Peyer's patch (tissue), 4 donors: ENCODE measurements around the gene CD300H. TPM values are rescaled to one million over a fixed set of nuclear protein-coding genes. Genes with fewer than 3 reads are reported as not detected.

Experiments
- DNase-seq, 3 donors: peaks; one replicate each; pipeline ENCODE4 v3.0.0-alpha.2; 2017 to 2019
- H3K27ac ChIP-seq, 4 donors: fragments of 200-600 bp; sonication (generic); one replicate each; pipeline ENCODE4 v1.5.1; 2016 to 2019
- H3K27me3 ChIP-seq, 2 donors: fragments of 200-600 bp; sonication (generic); one replicate each; pipeline ENCODE4 v1.5.1; 2019
- H3K36me3 ChIP-seq, 3 donors: fragments of 200-600 bp; sonication (generic); one replicate each; pipeline ENCODE4 v1.5.1; 2016 to 2019
- H3K4me1 ChIP-seq, 4 donors: fragments of 200-600 bp; sonication (generic); one replicate each; pipeline ENCODE4 v1.5.1; 2016 to 2019
- H3K4me3 ChIP-seq, 4 donors: fragments of 200-600 bp; sonication (generic); 1 replicate in 3 of 4; 2 replicates in 1 of 4; pipeline ENCODE4 v1.5.1; 2016 to 2019; ENCODE audit warnings: mild to moderate bottlenecking in 1 of 4
- H3K9me3 ChIP-seq, 4 donors: fragments of 200-600 bp; sonication (generic); one replicate each; pipeline ENCODE4 v1.5.1; 2016 to 2019; ENCODE audit warnings: mild to moderate bottlenecking in 1 of 4
- POLR2A ChIP-seq, 2 donors: fragments of 450-650 bp; IDR thresholded peaks; one replicate each; pipeline ENCODE4 v1.5.1; 2017; ENCODE audit warnings: antibody characterized with exemption in 2 of 2, mild to moderate bottlenecking in 2 of 2, moderate library complexity in 2 of 2
- total RNA-seq, 4 donors: library from RNA; depleted of rRNA; stranded (reverse); fragments of >200 nt; gene quantifications; one replicate each; pipeline ENCODE4 v1.1.0, GENCODE V29; 2016
- TF ChIP-seq, protein P1 (sequence below), 6 experiments: fragments of 450-650 bp in 4 of 6; fragments of 200-600 bp in 2 of 6; sonication (generic) in 1 of 6; IDR thresholded peaks; one replicate each; pipeline ENCODE4 v1.5.1; 2017 to 2019; ENCODE audit warnings: antibody characterized with exemption in 6 of 6, mild to moderate bottlenecking in 3 of 6, moderate library complexity in 1 of 6

The CD300H gene
- total RNA-seq, 4 donors from 2014 or later, result not detected

DNA sequence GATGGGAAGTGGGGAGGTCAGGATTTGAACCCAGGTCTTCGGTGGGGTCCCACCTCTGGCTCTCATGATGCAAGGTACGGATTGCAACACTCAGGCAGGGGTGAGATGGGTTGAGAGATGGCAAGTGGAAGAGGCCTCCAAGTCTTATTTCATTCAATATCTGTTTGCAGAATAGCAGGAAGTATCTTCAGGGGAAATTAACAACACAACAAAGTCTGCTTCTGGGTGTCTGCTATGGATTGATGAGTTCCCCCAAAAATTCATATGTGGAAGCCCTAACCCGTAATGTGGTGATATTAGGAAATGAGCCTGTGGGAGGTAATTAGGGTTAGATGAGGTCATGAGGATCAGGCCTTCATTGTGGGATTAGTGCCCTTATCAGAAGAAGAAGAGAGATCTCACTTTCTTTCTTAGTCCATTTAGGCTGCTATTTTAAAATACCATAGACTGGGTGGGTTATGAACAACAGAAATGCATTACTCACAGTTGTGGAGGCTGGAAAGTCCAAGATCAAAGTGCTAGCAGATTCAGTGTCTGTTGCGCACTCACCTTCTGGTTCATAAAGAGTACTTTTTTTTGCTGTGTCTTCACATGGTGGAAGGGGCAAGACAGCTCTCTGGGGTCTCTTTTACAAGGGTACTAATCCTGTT, 4.4 kb upstream of the CD300H start:
- TF ChIP-seq, protein P1, sequence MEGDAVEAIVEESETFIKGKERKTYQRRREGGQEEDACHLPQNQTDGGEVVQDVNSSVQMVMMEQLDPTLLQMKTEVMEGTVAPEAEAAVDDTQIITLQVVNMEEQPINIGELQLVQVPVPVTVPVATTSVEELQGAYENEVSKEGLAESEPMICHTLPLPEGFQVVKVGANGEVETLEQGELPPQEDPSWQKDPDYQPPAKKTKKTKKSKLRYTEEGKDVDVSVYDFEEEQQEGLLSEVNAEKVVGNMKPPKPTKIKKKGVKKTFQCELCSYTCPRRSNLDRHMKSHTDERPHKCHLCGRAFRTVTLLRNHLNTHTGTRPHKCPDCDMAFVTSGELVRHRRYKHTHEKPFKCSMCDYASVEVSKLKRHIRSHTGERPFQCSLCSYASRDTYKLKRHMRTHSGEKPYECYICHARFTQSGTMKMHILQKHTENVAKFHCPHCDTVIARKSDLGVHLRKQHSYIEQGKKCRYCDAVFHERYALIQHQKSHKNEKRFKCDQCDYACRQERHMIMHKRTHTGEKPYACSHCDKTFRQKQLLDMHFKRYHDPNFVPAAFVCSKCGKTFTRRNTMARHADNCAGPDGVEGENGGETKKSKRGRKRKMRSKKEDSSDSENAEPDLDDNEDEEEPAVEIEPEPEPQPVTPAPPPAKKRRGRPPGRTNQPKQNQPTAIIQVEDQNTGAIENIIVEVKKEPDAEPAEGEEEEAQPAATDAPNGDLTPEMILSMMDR (IDR thresholded peaks at IDR 0.05), result no peak
- no peak for TF ChIP-seq POLR2A (IDR thresholded peaks at IDR 0.05)
- Histone ChIP-seq H3K9me3 (no peaks in the 10 kb centered on the region), H3K36me3 (no peaks in the 10 kb centered on the region), H3K4me3 (no peak overlapping the region), H3K27ac (no peak overlapping the region), H3K4me1 (no peaks in the 10 kb centered on the region), H3K27me3 (no peaks in the 10 kb centered on the region)
- DNase-seq, result no peak

DNA sequence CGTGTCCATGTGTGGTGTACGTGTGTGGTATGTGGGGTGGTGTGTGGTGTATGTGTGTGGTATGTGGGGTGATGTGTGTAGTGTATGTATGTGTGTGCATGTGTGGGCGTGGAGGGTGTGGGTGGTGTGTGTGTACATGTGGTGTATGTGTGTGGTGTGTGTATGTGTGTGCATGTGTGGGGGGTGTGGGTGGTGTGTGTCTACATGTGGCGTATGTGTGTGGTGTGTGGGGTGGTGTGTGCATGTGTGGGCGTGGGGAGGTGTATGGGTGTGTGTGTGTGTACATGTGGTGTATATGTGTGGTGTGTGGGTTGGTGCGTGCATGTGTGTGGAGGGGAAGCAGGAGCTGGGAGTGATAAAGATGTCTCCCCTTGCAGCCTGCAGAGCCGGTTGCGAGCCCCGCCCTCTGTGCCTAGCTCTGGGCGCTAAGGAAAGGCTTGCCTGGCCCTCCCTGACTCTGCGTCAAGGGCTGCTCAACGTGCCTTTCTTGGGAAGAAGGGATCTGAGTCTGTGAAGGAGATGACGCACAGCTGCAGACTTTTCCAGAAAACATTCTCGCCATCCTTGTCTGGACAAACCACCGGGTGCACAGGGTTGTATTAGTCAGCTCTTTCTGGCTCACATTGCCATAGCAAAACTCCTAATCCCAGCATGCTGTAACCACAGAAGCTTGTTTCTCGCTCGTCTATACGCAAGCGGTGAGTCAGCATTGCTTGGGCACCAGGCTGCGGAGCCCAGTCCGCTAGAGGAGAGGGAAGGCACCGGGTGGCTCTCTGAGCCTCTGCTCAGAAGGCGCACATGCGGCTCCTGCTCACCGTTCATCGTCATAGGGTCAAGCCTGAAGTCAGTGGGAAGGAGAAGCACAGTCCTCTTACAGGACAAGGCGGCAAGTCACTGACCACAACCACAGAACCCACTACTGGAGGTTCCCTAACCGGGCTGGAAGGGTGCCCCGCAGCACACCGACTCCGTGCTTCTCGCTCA, 2.0 kb upstream of the CD300H start:
- Histone ChIP-seq H3K27ac (no peak overlapping the region), H3K27me3 (no peaks in the 10 kb centered on the region), H3K36me3 (no peaks in the 10 kb centered on the region), H3K4me1 (no peaks in the 10 kb centered on the region), H3K4me3 (no peak overlapping the region), H3K9me3 (no peaks in the 10 kb centered on the region)
- DNase-seq, result no peak
- TF ChIP-seq, protein P1 (IDR thresholded peaks at IDR 0.05), result no peak
- no peak for TF ChIP-seq POLR2A (IDR thresholded peaks at IDR 0.05)

DNA sequence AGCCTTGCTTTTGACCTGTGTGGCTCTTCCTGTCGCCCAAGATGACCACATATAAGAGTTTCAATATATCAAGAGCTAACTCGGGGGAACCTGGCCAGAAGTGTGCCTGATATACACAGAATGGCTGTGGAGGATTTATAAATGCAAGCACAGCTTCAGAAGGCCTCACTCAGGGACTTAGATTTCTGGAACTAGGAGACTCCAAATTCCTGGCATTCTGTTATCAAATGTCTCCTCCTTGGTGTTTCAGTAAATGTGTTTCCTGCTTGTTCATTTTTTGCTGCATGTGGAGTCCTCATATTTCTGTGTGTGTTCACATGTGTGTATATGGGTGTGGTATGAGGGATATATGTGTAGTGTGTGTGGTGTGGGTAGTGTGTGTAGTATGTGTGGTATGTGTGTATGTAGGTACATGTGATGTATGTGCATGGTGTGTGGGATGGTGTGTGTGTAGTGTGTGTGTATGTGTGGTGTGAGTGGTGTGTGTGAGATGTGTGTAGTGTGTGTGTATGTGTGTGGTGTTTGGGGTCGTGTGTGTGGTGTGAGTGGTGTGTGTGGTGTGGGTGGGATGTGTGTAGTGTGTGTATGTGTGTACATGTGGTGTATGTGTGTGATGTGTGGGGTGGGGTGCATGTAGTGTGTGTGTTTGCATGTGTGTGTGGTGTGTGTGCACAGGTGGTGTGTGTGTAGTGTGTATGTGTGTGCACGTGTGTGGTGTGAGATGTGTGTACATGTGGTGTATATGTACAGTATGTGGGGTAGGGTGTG, 981 bp upstream of the CD300H start:
- TF ChIP-seq POLR2A (IDR thresholded peaks at IDR 0.05), result no peak
- TF ChIP-seq, protein P1 (IDR thresholded peaks at IDR 0.05), result no peak
- H3K27ac ChIP-seq, result no peak overlapping the region
- no peaks in the 10 kb centered on the region for H3K4me1 ChIP-seq

DNA sequence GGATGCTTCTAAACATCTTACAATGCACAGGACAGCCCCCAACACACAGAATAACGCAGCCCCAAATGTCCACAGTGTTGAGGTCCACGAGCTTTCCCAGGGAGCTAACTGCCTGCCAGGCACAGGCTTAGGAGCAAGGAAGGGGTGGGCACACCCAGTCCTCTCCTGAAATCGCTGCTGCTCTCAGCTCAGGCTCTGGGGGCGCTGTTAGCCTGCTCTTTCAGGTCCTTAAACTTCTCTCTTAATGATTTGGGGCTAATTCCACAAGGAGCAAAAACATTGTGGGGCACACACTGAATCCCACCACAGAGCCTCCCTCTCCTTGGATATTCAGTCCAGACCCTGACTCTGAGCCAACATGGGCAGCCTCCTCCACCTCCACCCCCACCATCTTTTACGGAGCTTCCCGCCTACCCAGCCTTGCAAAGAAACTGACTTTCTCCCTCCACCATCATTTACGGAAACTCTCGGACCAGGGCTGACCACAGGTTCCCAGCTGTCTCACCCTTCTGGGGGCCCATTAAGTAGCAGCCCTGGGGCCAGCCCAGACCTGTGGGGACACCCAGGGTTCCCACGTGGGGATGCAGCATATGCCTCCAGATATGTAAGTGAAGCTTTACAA, 1.1 kb downstream of the CD300H start:
- H3K27me3 ChIP-seq, result no peaks in the 10 kb centered on the region
- DNase-seq, result peak; percentile 22 to 62 (median 57)
- no peaks in the 10 kb centered on the region for H3K4me1 ChIP-seq
- H3K4me3 ChIP-seq, result no peak overlapping the region
- no peaks in the 10 kb centered on the region for H3K9me3 ChIP-seq
- H3K36me3 ChIP-seq, result no peaks in the 10 kb centered on the region
- H3K27ac ChIP-seq, result no peak overlapping the region
- no peak for TF ChIP-seq POLR2A (IDR thresholded peaks at IDR 0.05)
- TF ChIP-seq, protein P1 (IDR thresholded peaks at IDR 0.05), result peak in 5 of 6 experiments; percentile 2 to 44 (median 38)

More for the DNA sequence above, 981 bp upstream of the CD300H start:
- Histone ChIP-seq H3K4me3 (no peak overlapping the region), H3K27me3 (no peaks in the 10 kb centered on the region), H3K9me3 (no peaks in the 10 kb centered on the region), H3K36me3 (no peaks in the 10 kb centered on the region)
- DNase-seq, result no peak

DNA sequence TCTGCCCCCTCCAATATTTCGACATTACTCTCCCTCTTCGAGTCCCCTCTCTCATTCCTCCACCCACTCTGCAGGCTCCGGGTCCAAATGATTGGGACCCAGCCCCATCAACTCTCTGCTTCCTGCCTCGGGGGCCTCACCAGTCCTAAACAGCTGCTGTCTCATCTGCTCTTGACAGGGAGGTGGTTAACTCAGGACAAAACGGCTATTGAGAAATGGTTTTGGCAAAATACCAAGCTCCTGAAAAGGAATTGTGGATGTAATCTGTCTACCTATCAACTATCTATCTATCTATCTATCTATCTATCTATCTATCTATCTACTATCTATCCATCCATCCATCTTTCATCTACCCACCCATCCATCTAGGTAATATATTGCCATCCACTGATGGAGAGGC, 2.2 kb downstream of the CD300H start:
- TF ChIP-seq, protein P1 (IDR thresholded peaks at IDR 0.05), result no peak
- no peak for TF ChIP-seq POLR2A (IDR thresholded peaks at IDR 0.05)
- Histone ChIP-seq H3K4me3 (no peak overlapping the region), H3K36me3 (no peaks in the 10 kb centered on the region), H3K4me1 (no peaks in the 10 kb centered on the region), H3K27ac (no peak overlapping the region), H3K9me3 (no peaks in the 10 kb centered on the region), H3K27me3 (no peaks in the 10 kb centered on the region)
- no peak for DNase-seq
